VCaP (cell line): ENCODE data around the gene TSPAN13.
"Not testable (repeated sequence)": the region's sequence is repeated elsewhere in the genome, so short reads cannot be mapped to it uniquely, and the experiment has no call there.

Source experiments
- H3K27ac ChIP-seq: fragments of 450-650 bp; 2 replicates; pipeline ENCODE4 v1.5.1; 2017
- TF ChIP-seq, protein P1 (sequence below): fragments of 450-650 bp; conservative IDR thresholded peaks from 2 replicates; pipeline ENCODE4 v1.5.1; 2017; ENCODE audit warnings: mild to moderate bottlenecking, moderate library complexity

TSPAN13 gene

DNA sequence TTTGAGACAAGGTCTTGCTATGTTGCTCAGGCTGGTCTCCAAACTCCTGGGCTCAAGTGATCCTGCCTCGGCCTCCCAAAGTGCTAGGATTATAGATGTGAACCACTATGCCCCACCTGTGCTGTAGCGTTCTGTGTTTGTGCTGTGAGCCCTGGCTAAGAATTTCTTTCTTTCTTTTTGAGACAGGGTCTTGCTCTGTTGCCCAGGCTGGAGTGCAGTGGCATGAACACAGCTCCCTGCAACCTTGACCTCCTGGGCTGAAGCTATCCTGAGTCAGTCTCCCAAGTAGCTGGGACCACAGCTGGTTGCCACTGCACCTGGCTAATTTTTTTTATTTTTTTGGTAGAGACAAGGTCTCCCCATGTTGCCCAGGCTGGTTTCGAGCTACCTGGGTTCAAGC lies 11.4 kb downstream of the TSPAN13 start:
- peak overlapping the region; percentile 65 for H3K27ac ChIP-seq
- TF ChIP-seq, protein P1, sequence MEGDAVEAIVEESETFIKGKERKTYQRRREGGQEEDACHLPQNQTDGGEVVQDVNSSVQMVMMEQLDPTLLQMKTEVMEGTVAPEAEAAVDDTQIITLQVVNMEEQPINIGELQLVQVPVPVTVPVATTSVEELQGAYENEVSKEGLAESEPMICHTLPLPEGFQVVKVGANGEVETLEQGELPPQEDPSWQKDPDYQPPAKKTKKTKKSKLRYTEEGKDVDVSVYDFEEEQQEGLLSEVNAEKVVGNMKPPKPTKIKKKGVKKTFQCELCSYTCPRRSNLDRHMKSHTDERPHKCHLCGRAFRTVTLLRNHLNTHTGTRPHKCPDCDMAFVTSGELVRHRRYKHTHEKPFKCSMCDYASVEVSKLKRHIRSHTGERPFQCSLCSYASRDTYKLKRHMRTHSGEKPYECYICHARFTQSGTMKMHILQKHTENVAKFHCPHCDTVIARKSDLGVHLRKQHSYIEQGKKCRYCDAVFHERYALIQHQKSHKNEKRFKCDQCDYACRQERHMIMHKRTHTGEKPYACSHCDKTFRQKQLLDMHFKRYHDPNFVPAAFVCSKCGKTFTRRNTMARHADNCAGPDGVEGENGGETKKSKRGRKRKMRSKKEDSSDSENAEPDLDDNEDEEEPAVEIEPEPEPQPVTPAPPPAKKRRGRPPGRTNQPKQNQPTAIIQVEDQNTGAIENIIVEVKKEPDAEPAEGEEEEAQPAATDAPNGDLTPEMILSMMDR: no peak

DNA sequence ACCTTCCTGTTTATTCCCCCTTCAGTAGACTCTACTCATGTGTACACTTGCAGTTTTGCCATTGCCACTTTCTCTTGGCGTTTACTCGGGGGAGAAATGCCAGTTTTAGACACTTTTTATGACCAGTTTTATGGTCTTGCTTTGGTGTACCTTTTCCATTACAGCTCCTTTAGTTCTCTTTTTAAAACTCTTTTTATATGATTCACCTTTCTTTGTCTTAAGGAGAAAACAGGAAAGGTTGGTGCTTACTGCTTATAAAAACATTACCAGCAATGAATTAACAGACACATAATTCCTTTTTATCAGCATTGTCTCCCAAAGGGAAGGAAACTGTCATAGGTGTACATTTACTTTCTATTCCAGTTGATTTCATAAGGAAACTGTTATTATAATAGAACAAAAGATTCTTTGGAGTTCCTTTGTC lies 11.9 kb downstream of the TSPAN13 start:
- TF ChIP-seq, protein P1: no peak

GRCh38 chr7:16769994-16770393 lies 16.4 kb downstream of the TSPAN13 start:
- not testable (repeated sequence) for H3K27ac ChIP-seq

More for the DNA sequence above, 11.9 kb downstream of the TSPAN13 start:
- H3K27ac ChIP-seq: peak overlapping the region; percentile 65

DNA sequence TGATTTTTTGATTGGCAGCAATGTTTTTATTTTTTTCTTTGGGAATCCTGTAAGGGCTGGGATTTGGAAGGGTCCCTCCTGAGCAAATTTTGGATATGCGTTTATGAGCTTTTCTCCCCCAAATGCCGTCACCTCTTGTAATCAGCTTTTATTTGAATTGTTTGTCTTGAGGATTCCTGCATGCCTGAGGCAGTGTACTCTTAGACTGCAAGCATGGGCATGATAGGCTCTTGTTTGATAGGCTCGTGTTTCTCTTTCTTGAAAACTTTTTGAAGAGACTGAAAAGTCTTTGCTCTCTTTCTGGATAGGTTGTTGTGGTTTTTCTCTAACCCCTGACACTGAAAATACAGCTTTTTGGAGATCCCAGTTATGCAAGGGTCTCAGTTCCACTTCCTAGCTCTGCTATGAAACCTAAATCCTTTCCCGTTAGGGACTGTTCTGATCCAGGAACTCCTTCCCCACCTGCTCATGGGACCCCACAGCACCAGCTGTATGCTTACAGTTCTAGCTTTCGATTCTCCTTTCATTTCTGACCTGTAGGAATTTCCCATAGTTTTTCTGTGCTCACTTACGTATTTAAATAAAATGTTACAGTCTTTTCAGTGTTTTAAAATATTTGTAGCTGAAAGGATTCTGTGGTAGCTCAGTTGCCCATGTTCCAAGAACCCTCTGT lies 17.2 kb downstream of the TSPAN13 start:
- H3K27ac ChIP-seq: no peak overlapping the region
- TF ChIP-seq, protein P1: no peak

GRCh38 chr7:16773326-16773725 lies 19.8 kb downstream of the TSPAN13 start:
- H3K27ac ChIP-seq: peak overlapping the region; percentile 6; the same call in 1 of the 2 replicates
- TF ChIP-seq, protein P1: no peak

GRCh38 chr7:16773884-16774283 lies 20.3 kb downstream of the TSPAN13 start:
- TF ChIP-seq, protein P1: no peak
- peak overlapping the region; percentile 6; the same call in 1 of the 2 replicates for H3K27ac ChIP-seq

GRCh38 chr7:16774294-16774693 lies 20.7 kb downstream of the TSPAN13 start:
- TF ChIP-seq, protein P1: no peak
- H3K27ac ChIP-seq: 0 out of 2 replicates have a peak overlapping the region, but pooled peaks have one; percentile 6

- no peak overlapping the region for H3K27ac ChIP-seq
- TF ChIP-seq, protein P1: no peak
Observed at GRCh38 chr7:16774986-16775385, 21.4 kb downstream of the TSPAN13 start.
